Measurements from ENCODE around the gene BMPR1A. TPM values are rescaled to one million over a fixed set of nuclear protein-coding genes. Genes with fewer than 3 reads are reported as not detected.
A peak's percentile ranks its signal among the peaks of the same experiment; 100 is the strongest.

Gene BMPR1A
- polyA plus RNA-seq, 1 donor (not counting 4 experiments of a cell fraction or from before 2014, with no cell fraction given): 22.2 TPM

DNA sequence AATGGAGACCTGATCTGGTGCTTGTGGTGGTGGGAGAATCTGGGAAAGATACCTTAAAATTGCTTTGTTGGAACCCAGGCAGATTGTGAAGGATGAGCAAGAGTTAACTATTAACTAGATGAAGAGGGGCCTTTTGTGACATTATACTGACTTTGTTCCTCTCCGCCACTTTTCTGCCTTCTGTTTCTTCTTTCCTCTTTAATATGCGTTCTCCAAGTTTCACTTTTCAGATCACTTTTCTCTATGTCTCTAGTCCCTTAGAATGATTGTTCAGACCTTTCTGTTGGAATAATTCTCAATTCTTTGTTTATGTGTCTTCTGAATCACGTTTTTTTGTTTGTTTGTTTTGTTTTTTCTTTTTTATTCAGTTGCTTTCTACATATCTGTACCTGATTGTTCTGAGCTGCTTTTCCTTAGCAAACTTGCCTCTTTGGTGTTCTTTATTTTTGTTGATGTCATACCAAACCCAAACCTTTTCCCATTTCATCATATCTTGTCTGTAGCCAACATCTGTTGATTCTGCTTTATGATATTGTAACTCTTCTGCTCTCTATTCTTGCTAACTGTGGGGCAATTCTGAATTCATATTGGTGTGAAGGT, 2.8 kb downstream of the BMPR1A start:
- H4K20me1 ChIP-seq (ENCODE audit: control insufficient read depth, extremely low read depth, insufficient read depth, low read length): no peaks in the 10 kb centered on the region
- H3K36me3 ChIP-seq (ENCODE audit: control insufficient read depth in 2 of 2, extremely low read depth in 1 of 2, insufficient read depth in 2 of 2, low read length in 2 of 2): no peaks in the 10 kb centered on the region
- no peak for FAIRE-seq
- H3K9me1 ChIP-seq (ENCODE audit: control insufficient read depth, extremely low read depth, insufficient read depth, low read length): no peaks in the 10 kb centered on the region
- no peaks in the 10 kb centered on the region for H3K27me3 ChIP-seq (ENCODE audit: control insufficient read depth, extremely low read depth, insufficient read depth, low read length)
- no peak overlapping the region for H3K9ac ChIP-seq (ENCODE audit: control insufficient read depth, extremely low read depth, insufficient read depth, low read length)
- H3K4me3 ChIP-seq (ENCODE audit: control insufficient read depth in 2 of 3, extremely low read depth in 1 of 3, insufficient read depth in 2 of 3, low read depth in 1 of 3, low read length in 3 of 3): peak overlapping the region in 2 of 3 experiments; percentile 63 to 96
- H3K27ac ChIP-seq (ENCODE audit: control insufficient read depth, insufficient read depth, low read length): no peak overlapping the region
- dilution Hi-C loops (cut with MboI; ENCODE audit: extremely low pct_ligation_motif_present, low sequenced_read_pairs): no loop called here
- TF ChIP-seq EZH2 (IDR thresholded peaks at IDR 0.05; ENCODE audit: low read length) (no peak), CTCF (optimal IDR thresholded peaks at IDR 0.05 in 1 of 3, IDR thresholded peaks at IDR 0.05 in 1 of 3, conservative IDR thresholded peaks at IDR 0.05 in 1 of 3; ENCODE audit: extremely low read depth in 1 of 3, insufficient read depth in 2 of 3, low read length in 3 of 3) (no peak)
- H3K4me2 ChIP-seq (ENCODE audit: control insufficient read depth, extremely low read depth, insufficient read depth, low read depth, low read length): peak overlapping the region; percentile 88
- peaks cover 20% of the 10 kb centered on the region for H3K4me1 ChIP-seq (ENCODE audit: control insufficient read depth, extremely low read depth, insufficient read depth, low read length)
- H3K79me2 ChIP-seq (ENCODE audit: control insufficient read depth, insufficient read depth, low read length): peaks cover 71% of the 10 kb centered on the region
- no peak for DNase-seq (ENCODE audit: low read depth, low spot score)
- H2AFZ ChIP-seq (ENCODE audit: control insufficient read depth, low read length): no peak overlapping the region
- no peaks in the 10 kb centered on the region for H3K9me3 ChIP-seq (ENCODE audit: control insufficient read depth, low read depth, low read length)

GRCh38 chr10:86763404-86763803, 7.0 kb downstream of the BMPR1A start:
- Histone ChIP-seq H2AFZ (ENCODE audit: control insufficient read depth, low read length) (no peak overlapping the region), H3K9me3 (ENCODE audit: control insufficient read depth, low read depth, low read length) (no peaks in the 10 kb centered on the region), H4K20me1 (ENCODE audit: control insufficient read depth, extremely low read depth, insufficient read depth, low read length) (no peaks in the 10 kb centered on the region), H3K79me2 (ENCODE audit: control insufficient read depth, insufficient read depth, low read length) (peaks cover 73% of the 10 kb centered on the region), H3K36me3 (ENCODE audit: control insufficient read depth in 2 of 2, extremely low read depth in 1 of 2, insufficient read depth in 2 of 2, low read length in 2 of 2) (no peaks in the 10 kb centered on the region), H3K9ac (ENCODE audit: control insufficient read depth, extremely low read depth, insufficient read depth, low read length) (no peak overlapping the region), H3K4me2 (ENCODE audit: control insufficient read depth, extremely low read depth, insufficient read depth, low read depth, low read length) (no peak overlapping the region), H3K4me3 (ENCODE audit: control insufficient read depth in 2 of 3, extremely low read depth in 1 of 3, insufficient read depth in 2 of 3, low read depth in 1 of 3, low read length in 3 of 3) (no peak overlapping the region), H3K9me1 (ENCODE audit: control insufficient read depth, extremely low read depth, insufficient read depth, low read length) (no peaks in the 10 kb centered on the region), H3K27me3 (ENCODE audit: control insufficient read depth, extremely low read depth, insufficient read depth, low read length) (no peaks in the 10 kb centered on the region), H3K27ac (ENCODE audit: control insufficient read depth, insufficient read depth, low read length) (no peak overlapping the region), H3K4me1 (ENCODE audit: control insufficient read depth, extremely low read depth, insufficient read depth, low read length) (peaks cover 7% of the 10 kb centered on the region)
- no peak for FAIRE-seq
- no peak for DNase-seq (ENCODE audit: low read depth, low spot score)
- TF ChIP-seq EZH2 (IDR thresholded peaks at IDR 0.05; ENCODE audit: low read length): no peak
- dilution Hi-C loops (cut with MboI; ENCODE audit: extremely low pct_ligation_motif_present, low sequenced_read_pairs): no loop called here

- dilution Hi-C loops (cut with MboI; ENCODE audit: extremely low pct_ligation_motif_present, low sequenced_read_pairs): no loop called here
- no peak overlapping the region for H3K4me2 ChIP-seq (ENCODE audit: control insufficient read depth, extremely low read depth, insufficient read depth, low read depth, low read length)
- no peak overlapping the region for H3K4me3 ChIP-seq (ENCODE audit: control insufficient read depth in 2 of 3, extremely low read depth in 1 of 3, insufficient read depth in 2 of 3, low read depth in 1 of 3, low read length in 3 of 3)
- H3K9me3 ChIP-seq (ENCODE audit: control insufficient read depth, low read depth, low read length): no peaks in the 10 kb centered on the region
- FAIRE-seq (no peak), DNase-seq (ENCODE audit: low read depth, low spot score) (no peak)
- H3K79me2 ChIP-seq (ENCODE audit: control insufficient read depth, insufficient read depth, low read length): peaks cover 74% of the 10 kb centered on the region
- no peak overlapping the region for H3K27ac ChIP-seq (ENCODE audit: control insufficient read depth, insufficient read depth, low read length)
- H3K27me3 ChIP-seq (ENCODE audit: control insufficient read depth, extremely low read depth, insufficient read depth, low read length): no peaks in the 10 kb centered on the region
- no peak overlapping the region for H3K9ac ChIP-seq (ENCODE audit: control insufficient read depth, extremely low read depth, insufficient read depth, low read length)
- H4K20me1 ChIP-seq (ENCODE audit: control insufficient read depth, extremely low read depth, insufficient read depth, low read length): no peaks in the 10 kb centered on the region
- no peak overlapping the region for H2AFZ ChIP-seq (ENCODE audit: control insufficient read depth, low read length)
- no peaks in the 10 kb centered on the region for H3K4me1 ChIP-seq (ENCODE audit: control insufficient read depth, extremely low read depth, insufficient read depth, low read length)
- H3K9me1 ChIP-seq (ENCODE audit: control insufficient read depth, extremely low read depth, insufficient read depth, low read length): no peaks in the 10 kb centered on the region
- H3K36me3 ChIP-seq (ENCODE audit: control insufficient read depth in 2 of 2, extremely low read depth in 1 of 2, insufficient read depth in 2 of 2, low read length in 2 of 2): no peaks in the 10 kb centered on the region
- TF ChIP-seq CTCF (optimal IDR thresholded peaks at IDR 0.05 in 1 of 3, IDR thresholded peaks at IDR 0.05 in 1 of 3, conservative IDR thresholded peaks at IDR 0.05 in 1 of 3; ENCODE audit: extremely low read depth in 1 of 3, insufficient read depth in 2 of 3, low read length in 3 of 3) (no peak), EZH2 (IDR thresholded peaks at IDR 0.05; ENCODE audit: low read length) (no peak)
Measured at GRCh38 chr10:86765548-86765947, 9.1 kb downstream of the BMPR1A start.
